DOHH2 (cell line): ENCODE results near the gene PRRC2C.

ENCODE experiments used
- H3F3A ChIP-seq: fragments of 200-600 bp; sonication (generic), shearing (Covaris generic); 2 replicates; pipeline ENCODE4 v1.6.0; 2016; ENCODE audit warnings: antibody characterized with exemption, mild to moderate bottlenecking; ENCODE audit not compliant: control insufficient read depth, insufficient read depth
- H3K27ac ChIP-seq: fragments of 200-600 bp; sonication (generic); 2 replicates; pipeline ENCODE4 v1.5.1; 2014; ENCODE audit warnings: low read depth, mild to moderate bottlenecking, low read length, moderate library complexity
- H3K27me3 ChIP-seq: fragments of 200-600 bp; sonication (generic); 2 replicates; pipeline ENCODE4 v1.6.1; 2014; ENCODE audit warnings: mild to moderate bottlenecking, low read length, mixed read lengths; ENCODE audit not compliant: control insufficient read depth
- H3K36me3 ChIP-seq: fragments of 200-600 bp; sonication (generic); 2 replicates; pipeline ENCODE4 v1.6.1; 2014; ENCODE audit warnings: mild to moderate bottlenecking, low read length, moderate library complexity, mixed read lengths; ENCODE audit not compliant: control insufficient read depth
- H3K4me1 ChIP-seq: fragments of 200-600 bp; sonication (generic); 2 replicates; pipeline ENCODE4 v1.6.1; 2014; ENCODE audit warnings: mild to moderate bottlenecking, low read length, mixed read lengths; ENCODE audit not compliant: control insufficient read depth
- H3K4me2 ChIP-seq: fragments of 200-600 bp; sonication (generic); 2 replicates; pipeline ENCODE4 v1.6.0; 2014; ENCODE audit warnings: mild to moderate bottlenecking, low read length, moderate library complexity
- H3K4me3 ChIP-seq: fragments of 200-600 bp; sonication (generic); 2 replicates; pipeline ENCODE4 v1.5.1; 2014; ENCODE audit warnings: mild to moderate bottlenecking, low read length, mixed read lengths
- H3K79me2 ChIP-seq: fragments of 200-600 bp; sonication (generic); 2 replicates; pipeline ENCODE4 v1.6.1; 2014; ENCODE audit warnings: mild to moderate bottlenecking, low read length, mixed read lengths; ENCODE audit not compliant: control insufficient read depth
- H3K9me2 ChIP-seq: fragments of 200-600 bp; sonication (generic); replicated peaks from 2 replicates; pipeline ENCODE4 v1.6.1; 2014; ENCODE audit warnings: mild to moderate bottlenecking, low read length, mixed read lengths; ENCODE audit not compliant: control insufficient read depth
- H3K9me3 ChIP-seq: fragments of 200-600 bp; sonication (generic); 2 replicates; pipeline ENCODE4 v1.6.1; 2014; ENCODE audit warnings: antibody characterized with exemption, low read length, mixed read lengths; ENCODE audit not compliant: control insufficient read depth, insufficient read depth
- H4K20me1 ChIP-seq: fragments of 200-600 bp; sonication (generic); 2 replicates; pipeline ENCODE4 v1.6.0; 2014; ENCODE audit warnings: low read depth, mild to moderate bottlenecking, antibody characterized with exemption, low read length, moderate library complexity; ENCODE audit not compliant: control insufficient read depth, insufficient read depth
- EZH2phosphoT487 ChIP-seq: fragments of 200-600 bp; sonication (generic); IDR thresholded peaks from 2 replicates; pipeline ENCODE4 v1.6.1; 2017; ENCODE audit warnings: borderline replicate concordance, mild to moderate bottlenecking, antibody characterized with exemption, low read length, moderate library complexity, mixed read lengths
- TF ChIP-seq, protein P1 (sequence below): fragments of 200-600 bp; sonication (generic); IDR thresholded peaks from one replicate; pipeline ENCODE4 v1.5.1; 2014; ENCODE audit warnings: antibody characterized with exemption, mild to moderate bottlenecking, low read depth, low read length; ENCODE audit not compliant: poor library complexity, severe bottlenecking

The PRRC2C gene

GRCh38 chr1:171637928-171638576, 152.7 kb downstream of the PRRC2C start:
- no peak overlapping the region for H3K4me3 ChIP-seq
- TF ChIP-seq, protein P1, sequence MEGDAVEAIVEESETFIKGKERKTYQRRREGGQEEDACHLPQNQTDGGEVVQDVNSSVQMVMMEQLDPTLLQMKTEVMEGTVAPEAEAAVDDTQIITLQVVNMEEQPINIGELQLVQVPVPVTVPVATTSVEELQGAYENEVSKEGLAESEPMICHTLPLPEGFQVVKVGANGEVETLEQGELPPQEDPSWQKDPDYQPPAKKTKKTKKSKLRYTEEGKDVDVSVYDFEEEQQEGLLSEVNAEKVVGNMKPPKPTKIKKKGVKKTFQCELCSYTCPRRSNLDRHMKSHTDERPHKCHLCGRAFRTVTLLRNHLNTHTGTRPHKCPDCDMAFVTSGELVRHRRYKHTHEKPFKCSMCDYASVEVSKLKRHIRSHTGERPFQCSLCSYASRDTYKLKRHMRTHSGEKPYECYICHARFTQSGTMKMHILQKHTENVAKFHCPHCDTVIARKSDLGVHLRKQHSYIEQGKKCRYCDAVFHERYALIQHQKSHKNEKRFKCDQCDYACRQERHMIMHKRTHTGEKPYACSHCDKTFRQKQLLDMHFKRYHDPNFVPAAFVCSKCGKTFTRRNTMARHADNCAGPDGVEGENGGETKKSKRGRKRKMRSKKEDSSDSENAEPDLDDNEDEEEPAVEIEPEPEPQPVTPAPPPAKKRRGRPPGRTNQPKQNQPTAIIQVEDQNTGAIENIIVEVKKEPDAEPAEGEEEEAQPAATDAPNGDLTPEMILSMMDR: no peak
- TF ChIP-seq EZH2phosphoT487: no peak
- H3K9me2 ChIP-seq: no peaks in the 10 kb centered on the region
- H3K79me2 ChIP-seq: no peaks in the 10 kb centered on the region
- H3K4me2 ChIP-seq: no peak overlapping the region
- no peak overlapping the region for H3K27ac ChIP-seq
- no peaks in the 10 kb centered on the region for H3K9me3 ChIP-seq
- H3K36me3 ChIP-seq: no peaks in the 10 kb centered on the region
- no peaks in the 10 kb centered on the region for H3F3A ChIP-seq
- H3K4me1 ChIP-seq: no peaks in the 10 kb centered on the region
- no peaks in the 10 kb centered on the region for H4K20me1 ChIP-seq
- no peaks in the 10 kb centered on the region for H3K27me3 ChIP-seq

DNA sequence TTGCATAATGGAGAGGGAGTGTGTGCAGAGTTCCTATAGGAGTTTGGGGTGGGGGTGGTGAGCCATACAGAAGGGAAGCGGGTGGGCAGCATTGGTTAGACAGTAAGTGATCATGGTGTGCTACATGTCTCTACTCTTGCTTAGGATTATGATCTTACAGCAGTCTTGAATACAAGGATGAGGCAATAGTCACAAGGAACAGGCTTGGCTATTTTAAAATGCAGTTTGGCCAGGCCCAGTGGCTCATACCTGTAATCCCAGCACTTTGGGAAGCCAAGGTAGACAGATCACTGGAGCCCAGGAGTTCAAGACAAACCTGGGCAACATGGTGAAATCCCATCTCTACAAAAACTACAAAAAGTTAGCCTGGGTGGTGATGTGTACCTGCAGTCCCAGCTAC, 154.9 kb downstream of the PRRC2C start:
- no peaks in the 10 kb centered on the region for H3K79me2 ChIP-seq
- no peaks in the 10 kb centered on the region for H3K36me3 ChIP-seq
- H4K20me1 ChIP-seq: no peaks in the 10 kb centered on the region
- H3K4me1 ChIP-seq: no peaks in the 10 kb centered on the region
- no peaks in the 10 kb centered on the region for H3K9me3 ChIP-seq
- H3K27ac ChIP-seq: no peak overlapping the region
- no peaks in the 10 kb centered on the region for H3F3A ChIP-seq
- TF ChIP-seq, protein P1: no peak
- no peak for TF ChIP-seq EZH2phosphoT487
- no peak overlapping the region for H3K4me2 ChIP-seq
- no peak overlapping the region for H3K4me3 ChIP-seq
- no peaks in the 10 kb centered on the region for H3K9me2 ChIP-seq
- H3K27me3 ChIP-seq: no peaks in the 10 kb centered on the region

DNA sequence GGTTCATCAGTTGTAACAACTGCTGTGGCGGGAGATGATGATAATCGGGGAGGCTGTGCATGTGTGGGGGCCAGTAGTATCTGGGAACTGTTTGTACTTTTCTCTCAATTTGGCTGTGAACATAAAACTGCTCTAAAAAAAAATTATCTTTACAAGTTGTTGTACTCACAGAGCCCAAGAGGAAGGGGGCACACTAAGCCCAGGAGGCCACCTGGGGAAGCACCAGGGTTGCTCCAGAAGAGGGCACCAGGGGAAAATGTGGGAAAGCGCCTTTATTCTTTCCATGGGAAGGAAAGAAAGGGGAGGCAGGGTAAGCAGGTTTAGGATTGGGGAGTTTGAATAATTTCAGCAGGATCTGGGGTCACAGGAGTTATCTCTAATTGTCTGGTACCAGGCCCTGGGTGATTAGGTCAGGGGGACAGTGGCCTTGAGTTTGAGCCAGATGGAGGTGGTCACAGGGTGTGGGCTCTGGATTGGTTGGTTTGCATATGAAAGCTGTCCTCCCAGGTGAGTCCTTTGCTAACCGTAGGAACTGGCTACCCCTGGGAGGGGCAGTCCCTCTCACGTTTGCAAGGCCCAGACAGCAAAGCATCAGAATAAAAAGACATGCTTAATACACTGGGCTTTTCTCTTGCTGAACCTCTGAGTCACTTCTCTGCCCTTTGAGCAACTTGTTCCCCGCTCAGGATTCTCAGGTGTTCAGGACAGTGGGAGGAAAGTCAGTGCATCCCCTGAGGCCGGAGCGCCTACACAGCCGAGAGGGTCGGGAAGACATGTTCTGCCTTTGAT, 155.9 kb downstream of the PRRC2C start:
- H3K4me2 ChIP-seq: no peak overlapping the region
- H3K4me3 ChIP-seq: no peak overlapping the region
- no peaks in the 10 kb centered on the region for H3K27me3 ChIP-seq
- no peaks in the 10 kb centered on the region for H3K9me3 ChIP-seq
- no peaks in the 10 kb centered on the region for H3F3A ChIP-seq
- no peaks in the 10 kb centered on the region for H3K79me2 ChIP-seq
- H3K9me2 ChIP-seq: no peaks in the 10 kb centered on the region
- no peaks in the 10 kb centered on the region for H4K20me1 ChIP-seq
- H3K4me1 ChIP-seq: no peaks in the 10 kb centered on the region
- TF ChIP-seq, protein P1: no peak
- no peak for TF ChIP-seq EZH2phosphoT487
- H3K36me3 ChIP-seq: no peaks in the 10 kb centered on the region
- H3K27ac ChIP-seq: no peak overlapping the region
